ENCODE data around the gene EIF4B.
A peak's percentile ranks its signal among the peaks of the same experiment; 100 is the strongest.
"Not testable (repeated sequence)": the region's sequence is repeated elsewhere in the genome, so short reads cannot be mapped to it uniquely, and the experiment has no call there.

EIF4B gene

GRCh38 chr12:53005986-53006809, at the start of gene EIF4B:
TSS of gene EIF4B (plus strand) at chr12:53006456. CDS start at chr12:53006484, 28 bp downstream.
- DNase-seq: peak; percentile 81 to 100 (median 98)

- DNase-seq: no peak
These were observed 49.3 kb upstream of the EIF4B start for GRCh38 chr12:52956987-52957386.

- DNase-seq: no peak
These were observed 41.5 kb upstream of the EIF4B start for GRCh38 chr12:52964556-52965336.

GRCh38 chr12:52965337-52965731, 40.9 kb upstream of the EIF4B start:
- no peak for DNase-seq

GRCh38 chr12:52969166-52969795, 37.0 kb upstream of the EIF4B start:
- DNase-seq: no peak

GRCh38 chr12:52969828-52970569, 36.3 kb upstream of the EIF4B start:
- DNase-seq: peak in 4 of 51 donors; percentile 2 to 5 (median 2)

- no peak for DNase-seq
These were observed 34.5 kb upstream of the EIF4B start for GRCh38 chr12:52971679-52972329.

GRCh38 chr12:52975204-52975603, 31.1 kb upstream of the EIF4B start:
- DNase-seq: no peak

GRCh38 chr12:52975820-52976573, 30.3 kb upstream of the EIF4B start:
- peak in 1 of 51 donors; percentile 20 for DNase-seq

- no peak for DNase-seq
These were observed 29.6 kb upstream of the EIF4B start for GRCh38 chr12:52976574-52977071.

- DNase-seq: no peak
These were observed 29.1 kb upstream of the EIF4B start for GRCh38 chr12:52977170-52977569.

- no peak for DNase-seq
These were observed 26.1 kb upstream of the EIF4B start for GRCh38 chr12:52980096-52980649.

- peak in 49 of 51 donors; percentile 2 to 90 (median 67) for DNase-seq
These were observed 25.4 kb upstream of the EIF4B start for GRCh38 chr12:52980650-52981423.

GRCh38 chr12:52984136-52984535, 22.1 kb upstream of the EIF4B start:
- DNase-seq: no peak

GRCh38 chr12:52988898-52989297, 17.4 kb upstream of the EIF4B start:
- no peak for DNase-seq

GRCh38 chr12:52990206-52990605, 16.1 kb upstream of the EIF4B start:
- no peak for DNase-seq

- not testable (repeated sequence) for DNase-seq
These were observed 14.0 kb upstream of the EIF4B start for GRCh38 chr12:52992240-52992639.

- no peak for DNase-seq
These were observed 13.3 kb upstream of the EIF4B start for GRCh38 chr12:52992699-52993557.
